ENCODE measurements around the gene TPRA1.

DNA sequence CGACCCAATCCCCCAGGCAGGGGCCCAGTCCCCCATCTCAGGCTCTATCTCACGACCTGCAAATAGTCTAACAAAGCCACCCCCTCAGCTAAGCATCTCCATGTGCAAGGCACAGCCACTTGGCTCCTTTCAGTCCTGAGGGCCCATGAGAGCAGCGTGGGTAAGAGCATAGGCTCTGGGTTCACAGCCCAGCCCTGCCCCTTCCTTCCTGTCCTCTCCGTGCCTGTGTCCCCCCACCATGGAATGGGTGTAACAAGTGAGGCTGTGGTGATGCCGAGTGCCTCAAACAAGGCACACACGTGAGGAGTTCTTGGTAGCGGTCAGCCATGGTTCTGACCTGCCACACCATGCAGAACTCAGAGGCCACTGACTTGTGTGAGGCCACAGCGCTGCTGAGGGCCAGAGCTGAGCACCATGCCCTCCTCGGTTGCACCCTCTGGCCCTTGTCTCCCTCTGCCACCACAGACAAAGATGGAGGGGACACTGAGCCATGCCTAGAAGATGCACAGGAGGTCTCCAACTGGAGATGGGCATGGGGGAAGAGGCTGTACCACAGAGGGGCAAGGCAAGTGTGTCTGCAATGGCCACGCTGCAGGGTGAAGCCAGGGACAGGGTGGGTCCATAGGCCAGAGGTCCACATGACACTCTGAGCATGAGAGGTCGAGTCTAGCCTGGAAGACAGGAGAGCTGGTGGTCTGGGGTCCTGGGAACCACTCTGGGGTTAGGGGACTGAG is 10.0 kb downstream of the TPRA1 start:
- TF ChIP-seq, protein P1, sequence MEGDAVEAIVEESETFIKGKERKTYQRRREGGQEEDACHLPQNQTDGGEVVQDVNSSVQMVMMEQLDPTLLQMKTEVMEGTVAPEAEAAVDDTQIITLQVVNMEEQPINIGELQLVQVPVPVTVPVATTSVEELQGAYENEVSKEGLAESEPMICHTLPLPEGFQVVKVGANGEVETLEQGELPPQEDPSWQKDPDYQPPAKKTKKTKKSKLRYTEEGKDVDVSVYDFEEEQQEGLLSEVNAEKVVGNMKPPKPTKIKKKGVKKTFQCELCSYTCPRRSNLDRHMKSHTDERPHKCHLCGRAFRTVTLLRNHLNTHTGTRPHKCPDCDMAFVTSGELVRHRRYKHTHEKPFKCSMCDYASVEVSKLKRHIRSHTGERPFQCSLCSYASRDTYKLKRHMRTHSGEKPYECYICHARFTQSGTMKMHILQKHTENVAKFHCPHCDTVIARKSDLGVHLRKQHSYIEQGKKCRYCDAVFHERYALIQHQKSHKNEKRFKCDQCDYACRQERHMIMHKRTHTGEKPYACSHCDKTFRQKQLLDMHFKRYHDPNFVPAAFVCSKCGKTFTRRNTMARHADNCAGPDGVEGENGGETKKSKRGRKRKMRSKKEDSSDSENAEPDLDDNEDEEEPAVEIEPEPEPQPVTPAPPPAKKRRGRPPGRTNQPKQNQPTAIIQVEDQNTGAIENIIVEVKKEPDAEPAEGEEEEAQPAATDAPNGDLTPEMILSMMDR (IDR thresholded peaks at IDR 0.05): no peak
- no peak for TF ChIP-seq POLR2A (IDR thresholded peaks at IDR 0.05)

All from testis (tissue), 2 donors.